HepG2 (cell line): ENCODE data around the gene ITGAV. TPM values are rescaled to one million over a fixed set of nuclear protein-coding genes. Genes with fewer than 3 reads are reported as not detected.

Experiments
- ARID4A ChIP-seq: sonication (generic); formaldehyde crosslinking; IDR thresholded peaks from 2 replicates; pipeline ENCODE4 v1.5.0; 2020; ENCODE audit warnings: mild to moderate bottlenecking, missing genetic modification reagents, borderline replicate concordance
- CAMTA2 ChIP-seq: sonication (generic); formaldehyde crosslinking; IDR thresholded peaks from 2 replicates; pipeline ENCODE4 v1.4.0; 2020; ENCODE audit warnings: mild to moderate bottlenecking, missing genetic modification reagents, borderline replicate concordance
- CEBPB ChIP-seq: IDR thresholded peaks from 2 replicates; pipeline ENCODE4 v1.6.1; 2011; ENCODE audit warnings: low read depth, low read length, improper control_type of control experiment, borderline replicate concordance
- GPN1 ChIP-seq: sonication (generic); formaldehyde crosslinking; IDR thresholded peaks from 2 replicates; pipeline ENCODE4 v1.5.1; 2020; ENCODE audit warnings: missing genetic modification reagents, borderline replicate concordance
- GTF3A ChIP-seq: sonication (generic); formaldehyde crosslinking; conservative IDR thresholded peaks from 2 replicates; pipeline ENCODE4 v1.4.0; 2020; ENCODE audit warnings: mild to moderate bottlenecking, missing genetic modification reagents
- HMG20A ChIP-seq: IDR thresholded peaks from 2 replicates; pipeline ENCODE4 v1.6.1; 2016; ENCODE audit warnings: borderline replicate concordance
- HOXD1 ChIP-seq: sonication (generic); formaldehyde crosslinking; IDR thresholded peaks from 2 replicates; pipeline ENCODE4 v1.5.0; 2020; ENCODE audit warnings: missing genetic modification reagents
- MED1 ChIP-seq: sonication (generic); formaldehyde crosslinking; IDR thresholded peaks from 2 replicates; pipeline ENCODE4 v1.4.0; 2020; ENCODE audit warnings: missing genetic modification reagents
- MLXIP ChIP-seq: sonication (generic); formaldehyde crosslinking; IDR thresholded peaks from 2 replicates; pipeline ENCODE4 v1.9.0; 2021; ENCODE audit warnings: missing genetic modification reagents, borderline replicate concordance
- NRL ChIP-seq: sonication (generic); formaldehyde crosslinking; IDR thresholded peaks from 2 replicates; pipeline ENCODE4 v1.5.0; 2020; ENCODE audit warnings: missing genetic modification reagents, mild to moderate bottlenecking, moderate library complexity, borderline replicate concordance
- SRSF4 ChIP-seq: fragments of 200-400 bp; formaldehyde crosslinking; IDR thresholded peaks from one replicate; pipeline ENCODE4 v1.6.1; 2018; ENCODE audit warnings: mild to moderate bottlenecking, low read depth, low read length, moderate library complexity; ENCODE audit not compliant: poor library complexity, severe bottlenecking
- SYNCRIP ChIP-seq: fragments of 200-400 bp; formaldehyde crosslinking; IDR thresholded peaks from 2 replicates; pipeline ENCODE4 v1.6.1; 2018; ENCODE audit warnings: mild to moderate bottlenecking, low read depth, low read length; ENCODE audit not compliant: insufficient read depth
- XBP1 ChIP-seq: sonication (generic); formaldehyde crosslinking; IDR thresholded peaks from 2 replicates; pipeline ENCODE4 v1.5.0; 2020; ENCODE audit warnings: missing genetic modification reagents
- ZEB1 ChIP-seq: IDR thresholded peaks from 2 replicates; pipeline ENCODE4 v1.6.1; 2012; ENCODE audit warnings: mild to moderate bottlenecking, low read depth, inconsistent platforms; ENCODE audit not compliant: insufficient replicate concordance
- ZNF207 ChIP-seq: fragments of 450-650 bp; IDR thresholded peaks from 2 replicates; pipeline ENCODE4 v1.6.1; 2016; ENCODE audit warnings: antibody characterized with exemption, borderline replicate concordance
- ZNF33A ChIP-seq: sonication (generic); formaldehyde crosslinking; IDR thresholded peaks from 2 replicates; pipeline ENCODE4 v1.5.1; 2020; ENCODE audit warnings: missing genetic modification reagents, mild to moderate bottlenecking, moderate library complexity, borderline replicate concordance
- ZNF382 ChIP-seq: sonication (generic); formaldehyde crosslinking; IDR thresholded peaks from 2 replicates; pipeline ENCODE4 v1.5.0; 2020; ENCODE audit warnings: missing genetic modification reagents, mild to moderate bottlenecking, borderline replicate concordance
- ZNF605 ChIP-seq: sonication (generic); formaldehyde crosslinking; IDR thresholded peaks from 2 replicates; pipeline ENCODE4 v1.8.0; 2022; ENCODE audit warnings: mild to moderate bottlenecking, missing genetic modification reagents
- ZNF83 ChIP-seq: sonication (generic); formaldehyde crosslinking; IDR thresholded peaks from 2 replicates; pipeline ENCODE4 v1.4.0; 2020; ENCODE audit warnings: missing genetic modification reagents, mild to moderate bottlenecking, borderline replicate concordance
- polyA plus RNA-seq, 8 experiments: library from polyadenylated mRNA; depleted of rRNA in 3 of 8; stranded (reverse) in 7 of 8; unstranded in 1 of 8; fragments of >200 nt; fragmentation: Illumina TruSeq in 4 of 8; extraction: Trizol in 4 of 8; gene quantifications; 2 replicates each; pipeline versions ENCODE4 v1.2.1 to v1.2.3, GENCODE V29; 2011 to 2016; ENCODE audit warnings: low read depth in 4 of 8, missing spikeins in 1 of 8, mixed read lengths in 1 of 8; ENCODE audit not compliant: insufficient read depth in 1 of 8
- total RNA-seq, 5 experiments: library from RNA; depleted of rRNA; stranded (reverse); fragments of >200 nt; fragmentation: Illumina TruSeq; extraction: Trizol; gene quantifications; 2 replicates each; pipeline ENCODE4 v1.2.3, GENCODE V29; 2016; ENCODE audit warnings: low read depth in 1 of 5
- TF ChIP-seq, protein P1 (sequence below): sonication (generic); formaldehyde crosslinking; IDR thresholded peaks from 2 replicates; pipeline ENCODE4 v1.4.0; 2020; ENCODE audit warnings: missing genetic modification reagents

Gene ITGAV
- total and polyA plus RNA-seq, 2 of the 13 experiments (the other 11 are each of a cell fraction or from before 2014, with no cell fraction given): 59.1 to 60.4 TPM

DNA sequence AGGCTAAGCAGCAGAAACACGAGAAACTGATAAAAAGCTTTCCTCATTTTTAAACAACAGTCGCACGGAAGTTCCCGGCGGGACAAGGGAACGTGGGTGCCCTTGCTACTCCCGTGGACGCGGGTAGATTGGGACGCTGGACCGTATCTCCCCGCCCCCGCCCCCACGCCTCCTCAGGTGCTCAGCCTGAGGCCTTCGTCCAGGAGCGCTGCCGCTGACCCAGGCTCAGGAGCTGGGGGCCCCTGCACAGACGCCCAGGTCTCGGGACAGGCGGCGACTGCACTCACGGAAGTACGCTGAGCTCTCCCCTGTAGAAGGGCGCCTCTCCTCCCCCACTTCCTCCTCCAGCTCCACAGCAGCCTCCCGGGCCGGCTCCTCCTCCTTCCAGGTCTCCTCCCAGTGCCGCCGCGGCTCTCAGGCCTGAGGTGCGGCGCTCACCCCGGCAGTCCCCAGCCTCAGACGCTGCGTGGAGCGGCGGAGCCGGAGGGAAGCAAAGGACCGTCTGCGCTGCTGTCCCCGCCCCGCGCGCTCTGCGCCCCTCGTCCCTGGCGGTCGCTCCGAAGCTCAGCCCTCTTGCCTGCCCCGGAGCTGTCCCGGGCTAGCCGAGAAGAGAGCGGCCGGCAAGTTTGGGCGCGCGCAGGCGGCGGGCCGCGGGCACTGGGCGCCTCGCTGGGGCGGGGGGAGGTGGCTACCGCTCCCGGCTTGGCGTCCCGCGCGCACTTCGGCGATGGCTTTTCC lies at the start of gene ITGAV (continued):
- TF ChIP-seq MLXIP (CRISPR knock-in tag) (0 out of 2 replicates have a peak, but pooled peaks have one; percentile 16), ZEB1 (peak; percentile 62), ZNF605 (CRISPR knock-in tag) (peak; percentile 94), NRL (CRISPR knock-in tag) (peak; percentile 94), ZNF382 (CRISPR knock-in tag) (no peak), CAMTA2 (CRISPR knock-in tag) (peak; percentile 89; the same call in 1 of the 2 replicates), CEBPB (no peak), HMG20A (no peak; the same call in 1 of the 2 replicates), MED1 (peak; percentile 63), ZNF207 (no peak), ZNF83 (CRISPR knock-in tag) (peak; percentile 34; the same call in 1 of the 2 replicates), ZNF33A (CRISPR knock-in tag) (no peak), ARID4A (peak; percentile 95), SRSF4 (no peak), GPN1 (CRISPR knock-in tag) (no peak), HOXD1 (CRISPR knock-in tag) (0 out of 2 replicates have a peak, but pooled peaks have one; percentile 43), SYNCRIP (no peak), GTF3A (CRISPR knock-in tag) (peak; percentile 87; the same call in 1 of the 2 replicates), XBP1 (no peak)
- TF ChIP-seq, protein P1, sequence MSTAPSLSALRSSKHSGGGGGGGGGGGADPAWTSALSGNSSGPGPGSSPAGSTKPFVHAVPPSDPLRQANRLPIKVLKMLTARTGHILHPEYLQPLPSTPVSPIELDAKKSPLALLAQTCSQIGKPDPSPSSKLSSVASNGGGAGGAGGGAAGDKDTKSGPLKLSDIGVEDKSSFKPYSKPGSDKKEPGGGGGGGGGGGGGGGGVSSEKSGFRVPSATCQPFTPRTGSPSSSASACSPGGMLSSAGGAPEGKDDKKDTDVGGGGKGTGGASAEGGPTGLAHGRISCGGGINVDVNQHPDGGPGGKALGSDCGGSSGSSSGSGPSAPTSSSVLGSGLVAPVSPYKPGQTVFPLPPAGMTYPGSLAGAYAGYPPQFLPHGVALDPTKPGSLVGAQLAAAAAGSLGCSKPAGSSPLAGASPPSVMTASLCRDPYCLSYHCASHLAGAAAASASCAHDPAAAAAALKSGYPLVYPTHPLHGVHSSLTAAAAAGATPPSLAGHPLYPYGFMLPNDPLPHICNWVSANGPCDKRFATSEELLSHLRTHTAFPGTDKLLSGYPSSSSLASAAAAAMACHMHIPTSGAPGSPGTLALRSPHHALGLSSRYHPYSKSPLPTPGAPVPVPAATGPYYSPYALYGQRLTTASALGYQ (CRISPR knock-in tag): peak; percentile 68
